Measurements from ENCODE around the gene RDX.

DNA sequence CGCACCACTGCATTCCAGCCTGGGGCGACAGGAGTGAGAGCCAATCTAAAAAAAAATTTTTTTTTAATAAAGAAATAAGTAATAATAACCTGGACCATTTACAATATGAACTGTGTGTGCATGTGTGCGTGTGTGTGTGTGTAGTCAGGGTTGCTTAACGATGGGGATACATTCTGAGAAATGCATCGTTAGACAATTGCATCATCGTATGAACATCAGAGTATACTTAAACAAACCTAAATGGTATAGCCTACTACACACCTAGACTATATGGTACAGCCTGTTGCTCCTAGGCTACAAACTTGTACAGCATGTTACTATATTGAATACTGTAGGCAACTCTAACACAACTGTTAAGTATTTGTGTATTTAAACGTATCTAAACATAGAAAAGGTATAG lies 26.4 kb downstream of the RDX start:
- TF ChIP-seq EZH2 (IDR thresholded peaks at IDR 0.05; ENCODE audit: low read depth, unreplicated experiment), result no peak
- TF ChIP-seq, protein P1, sequence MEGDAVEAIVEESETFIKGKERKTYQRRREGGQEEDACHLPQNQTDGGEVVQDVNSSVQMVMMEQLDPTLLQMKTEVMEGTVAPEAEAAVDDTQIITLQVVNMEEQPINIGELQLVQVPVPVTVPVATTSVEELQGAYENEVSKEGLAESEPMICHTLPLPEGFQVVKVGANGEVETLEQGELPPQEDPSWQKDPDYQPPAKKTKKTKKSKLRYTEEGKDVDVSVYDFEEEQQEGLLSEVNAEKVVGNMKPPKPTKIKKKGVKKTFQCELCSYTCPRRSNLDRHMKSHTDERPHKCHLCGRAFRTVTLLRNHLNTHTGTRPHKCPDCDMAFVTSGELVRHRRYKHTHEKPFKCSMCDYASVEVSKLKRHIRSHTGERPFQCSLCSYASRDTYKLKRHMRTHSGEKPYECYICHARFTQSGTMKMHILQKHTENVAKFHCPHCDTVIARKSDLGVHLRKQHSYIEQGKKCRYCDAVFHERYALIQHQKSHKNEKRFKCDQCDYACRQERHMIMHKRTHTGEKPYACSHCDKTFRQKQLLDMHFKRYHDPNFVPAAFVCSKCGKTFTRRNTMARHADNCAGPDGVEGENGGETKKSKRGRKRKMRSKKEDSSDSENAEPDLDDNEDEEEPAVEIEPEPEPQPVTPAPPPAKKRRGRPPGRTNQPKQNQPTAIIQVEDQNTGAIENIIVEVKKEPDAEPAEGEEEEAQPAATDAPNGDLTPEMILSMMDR (conservative IDR thresholded peaks at IDR 0.05; ENCODE audit: low read depth in 2 of 2), result no peak
- no peak for TF ChIP-seq POLR2AphosphoS5 (IDR thresholded peaks at IDR 0.05; ENCODE audit: low read depth)
- TF ChIP-seq, protein P2, sequence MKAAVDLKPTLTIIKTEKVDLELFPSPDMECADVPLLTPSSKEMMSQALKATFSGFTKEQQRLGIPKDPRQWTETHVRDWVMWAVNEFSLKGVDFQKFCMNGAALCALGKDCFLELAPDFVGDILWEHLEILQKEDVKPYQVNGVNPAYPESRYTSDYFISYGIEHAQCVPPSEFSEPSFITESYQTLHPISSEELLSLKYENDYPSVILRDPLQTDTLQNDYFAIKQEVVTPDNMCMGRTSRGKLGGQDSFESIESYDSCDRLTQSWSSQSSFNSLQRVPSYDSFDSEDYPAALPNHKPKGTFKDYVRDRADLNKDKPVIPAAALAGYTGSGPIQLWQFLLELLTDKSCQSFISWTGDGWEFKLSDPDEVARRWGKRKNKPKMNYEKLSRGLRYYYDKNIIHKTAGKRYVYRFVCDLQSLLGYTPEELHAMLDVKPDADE (IDR thresholded peaks at IDR 0.05), result no peak
- TF ChIP-seq, protein P3, sequence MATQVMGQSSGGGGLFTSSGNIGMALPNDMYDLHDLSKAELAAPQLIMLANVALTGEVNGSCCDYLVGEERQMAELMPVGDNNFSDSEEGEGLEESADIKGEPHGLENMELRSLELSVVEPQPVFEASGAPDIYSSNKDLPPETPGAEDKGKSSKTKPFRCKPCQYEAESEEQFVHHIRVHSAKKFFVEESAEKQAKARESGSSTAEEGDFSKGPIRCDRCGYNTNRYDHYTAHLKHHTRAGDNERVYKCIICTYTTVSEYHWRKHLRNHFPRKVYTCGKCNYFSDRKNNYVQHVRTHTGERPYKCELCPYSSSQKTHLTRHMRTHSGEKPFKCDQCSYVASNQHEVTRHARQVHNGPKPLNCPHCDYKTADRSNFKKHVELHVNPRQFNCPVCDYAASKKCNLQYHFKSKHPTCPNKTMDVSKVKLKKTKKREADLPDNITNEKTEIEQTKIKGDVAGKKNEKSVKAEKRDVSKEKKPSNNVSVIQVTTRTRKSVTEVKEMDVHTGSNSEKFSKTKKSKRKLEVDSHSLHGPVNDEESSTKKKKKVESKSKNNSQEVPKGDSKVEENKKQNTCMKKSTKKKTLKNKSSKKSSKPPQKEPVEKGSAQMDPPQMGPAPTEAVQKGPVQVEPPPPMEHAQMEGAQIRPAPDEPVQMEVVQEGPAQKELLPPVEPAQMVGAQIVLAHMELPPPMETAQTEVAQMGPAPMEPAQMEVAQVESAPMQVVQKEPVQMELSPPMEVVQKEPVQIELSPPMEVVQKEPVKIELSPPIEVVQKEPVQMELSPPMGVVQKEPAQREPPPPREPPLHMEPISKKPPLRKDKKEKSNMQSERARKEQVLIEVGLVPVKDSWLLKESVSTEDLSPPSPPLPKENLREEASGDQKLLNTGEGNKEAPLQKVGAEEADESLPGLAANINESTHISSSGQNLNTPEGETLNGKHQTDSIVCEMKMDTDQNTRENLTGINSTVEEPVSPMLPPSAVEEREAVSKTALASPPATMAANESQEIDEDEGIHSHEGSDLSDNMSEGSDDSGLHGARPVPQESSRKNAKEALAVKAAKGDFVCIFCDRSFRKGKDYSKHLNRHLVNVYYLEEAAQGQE (IDR thresholded peaks at IDR 0.05; ENCODE audit: unreplicated experiment), result no peak
- no peak for TF ChIP-seq NANOG (IDR thresholded peaks at IDR 0.05; ENCODE audit: borderline replicate concordance)
- no peak for TF ChIP-seq CREB1 (CRISPR knock-in tag; IDR thresholded peaks at IDR 0.05; ENCODE audit: low read depth)
- no peak for TF ChIP-seq JUNB (IDR thresholded peaks at IDR 0.05; ENCODE audit: unreplicated experiment)
- TF ChIP-seq EZH2phosphoT487 (IDR thresholded peaks at IDR 0.05; ENCODE audit: unreplicated experiment), result no peak
- TF ChIP-seq, protein P4, sequence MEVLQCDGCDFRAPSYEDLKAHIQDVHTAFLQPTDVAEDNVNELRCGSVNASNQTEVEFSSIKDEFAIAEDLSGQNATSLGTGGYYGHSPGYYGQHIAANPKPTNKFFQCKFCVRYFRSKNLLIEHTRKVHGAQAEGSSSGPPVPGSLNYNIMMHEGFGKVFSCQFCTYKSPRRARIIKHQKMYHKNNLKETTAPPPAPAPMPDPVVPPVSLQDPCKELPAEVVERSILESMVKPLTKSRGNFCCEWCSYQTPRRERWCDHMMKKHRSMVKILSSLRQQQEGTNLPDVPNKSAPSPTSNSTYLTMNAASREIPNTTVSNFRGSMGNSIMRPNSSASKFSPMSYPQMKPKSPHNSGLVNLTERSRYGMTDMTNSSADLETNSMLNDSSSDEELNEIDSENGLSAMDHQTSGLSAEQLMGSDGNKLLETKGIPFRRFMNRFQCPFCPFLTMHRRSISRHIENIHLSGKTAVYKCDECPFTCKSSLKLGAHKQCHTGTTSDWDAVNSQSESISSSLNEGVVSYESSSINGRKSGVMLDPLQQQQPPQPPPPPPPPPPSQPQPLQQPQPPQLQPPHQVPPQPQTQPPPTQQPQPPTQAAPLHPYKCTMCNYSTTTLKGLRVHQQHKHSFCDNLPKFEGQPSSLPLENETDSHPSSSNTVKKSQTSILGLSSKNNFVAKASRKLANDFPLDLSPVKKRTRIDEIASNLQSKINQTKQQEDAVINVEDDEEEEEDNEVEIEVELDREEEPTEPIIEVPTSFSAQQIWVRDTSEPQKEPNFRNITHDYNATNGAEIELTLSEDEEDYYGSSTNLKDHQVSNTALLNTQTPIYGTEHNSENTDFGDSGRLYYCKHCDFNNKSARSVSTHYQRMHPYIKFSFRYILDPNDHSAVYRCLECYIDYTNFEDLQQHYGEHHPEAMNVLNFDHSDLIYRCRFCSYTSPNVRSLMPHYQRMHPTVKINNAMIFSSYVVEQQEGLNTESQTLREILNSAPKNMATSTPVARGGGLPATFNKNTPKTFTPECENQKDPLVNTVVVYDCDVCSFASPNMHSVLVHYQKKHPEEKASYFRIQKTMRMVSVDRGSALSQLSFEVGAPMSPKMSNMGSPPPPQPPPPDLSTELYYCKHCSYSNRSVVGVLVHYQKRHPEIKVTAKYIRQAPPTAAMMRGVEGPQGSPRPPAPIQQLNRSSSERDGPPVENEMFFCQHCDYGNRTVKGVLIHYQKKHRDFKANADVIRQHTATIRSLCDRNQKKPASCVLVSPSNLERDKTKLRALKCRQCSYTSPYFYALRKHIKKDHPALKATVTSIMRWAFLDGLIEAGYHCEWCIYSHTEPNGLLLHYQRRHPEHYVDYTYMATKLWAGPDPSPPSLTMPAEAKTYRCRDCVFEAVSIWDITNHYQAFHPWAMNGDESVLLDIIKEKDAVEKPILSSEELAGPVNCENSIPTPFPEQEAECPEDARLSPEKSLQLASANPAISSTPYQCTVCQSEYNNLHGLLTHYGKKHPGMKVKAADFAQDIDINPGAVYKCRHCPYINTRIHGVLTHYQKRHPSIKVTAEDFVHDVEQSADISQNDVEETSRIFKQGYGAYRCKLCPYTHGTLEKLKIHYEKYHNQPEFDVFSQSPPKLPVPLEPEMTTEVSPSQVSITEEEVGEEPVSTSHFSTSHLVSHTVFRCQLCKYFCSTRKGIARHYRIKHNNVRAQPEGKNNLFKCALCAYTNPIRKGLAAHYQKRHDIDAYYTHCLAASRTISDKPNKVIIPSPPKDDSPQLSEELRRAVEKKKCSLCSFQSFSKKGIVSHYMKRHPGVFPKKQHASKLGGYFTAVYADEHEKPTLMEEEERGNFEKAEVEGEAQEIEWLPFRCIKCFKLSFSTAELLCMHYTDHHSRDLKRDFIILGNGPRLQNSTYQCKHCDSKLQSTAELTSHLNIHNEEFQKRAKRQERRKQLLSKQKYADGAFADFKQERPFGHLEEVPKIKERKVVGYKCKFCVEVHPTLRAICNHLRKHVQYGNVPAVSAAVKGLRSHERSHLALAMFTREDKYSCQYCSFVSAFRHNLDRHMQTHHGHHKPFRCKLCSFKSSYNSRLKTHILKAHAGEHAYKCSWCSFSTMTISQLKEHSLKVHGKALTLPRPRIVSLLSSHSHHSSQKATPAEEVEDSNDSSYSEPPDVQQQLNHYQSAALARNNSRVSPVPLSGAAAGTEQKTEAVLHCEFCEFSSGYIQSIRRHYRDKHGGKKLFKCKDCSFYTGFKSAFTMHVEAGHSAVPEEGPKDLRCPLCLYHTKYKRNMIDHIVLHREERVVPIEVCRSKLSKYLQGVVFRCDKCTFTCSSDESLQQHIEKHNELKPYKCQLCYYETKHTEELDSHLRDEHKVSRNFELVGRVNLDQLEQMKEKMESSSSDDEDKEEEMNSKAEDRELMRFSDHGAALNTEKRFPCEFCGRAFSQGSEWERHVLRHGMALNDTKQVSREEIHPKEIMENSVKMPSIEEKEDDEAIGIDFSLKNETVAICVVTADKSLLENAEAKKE (CRISPR knock-in tag; IDR thresholded peaks at IDR 0.05), result no peak
- no peak for TF ChIP-seq STAT1 (IDR thresholded peaks at IDR 0.05; ENCODE audit: unreplicated experiment)

All from GM23338 (cell line).